Testis (tissue), 2 donors: ENCODE data around the gene GABRB3.

ENCODE experiments used
- POLR2A ChIP-seq: fragments of 450-650 bp; IDR thresholded peaks from one replicate; pipeline ENCODE4 v1.6.1; 2017; ENCODE audit warnings: antibody characterized with exemption, mild to moderate bottlenecking, moderate library complexity
- TF ChIP-seq, protein P1 (sequence below), 3 experiments: fragments of 450-650 bp in 2 of 3; fragments of 200-600 bp in 1 of 3; sonication (generic) in 1 of 3; IDR thresholded peaks; one replicate each; pipeline ENCODE4 v1.5.1; 2016 to 2019; ENCODE audit warnings: antibody characterized with exemption in 3 of 3, mild to moderate bottlenecking in 2 of 3, moderate library complexity in 1 of 3

DNA sequence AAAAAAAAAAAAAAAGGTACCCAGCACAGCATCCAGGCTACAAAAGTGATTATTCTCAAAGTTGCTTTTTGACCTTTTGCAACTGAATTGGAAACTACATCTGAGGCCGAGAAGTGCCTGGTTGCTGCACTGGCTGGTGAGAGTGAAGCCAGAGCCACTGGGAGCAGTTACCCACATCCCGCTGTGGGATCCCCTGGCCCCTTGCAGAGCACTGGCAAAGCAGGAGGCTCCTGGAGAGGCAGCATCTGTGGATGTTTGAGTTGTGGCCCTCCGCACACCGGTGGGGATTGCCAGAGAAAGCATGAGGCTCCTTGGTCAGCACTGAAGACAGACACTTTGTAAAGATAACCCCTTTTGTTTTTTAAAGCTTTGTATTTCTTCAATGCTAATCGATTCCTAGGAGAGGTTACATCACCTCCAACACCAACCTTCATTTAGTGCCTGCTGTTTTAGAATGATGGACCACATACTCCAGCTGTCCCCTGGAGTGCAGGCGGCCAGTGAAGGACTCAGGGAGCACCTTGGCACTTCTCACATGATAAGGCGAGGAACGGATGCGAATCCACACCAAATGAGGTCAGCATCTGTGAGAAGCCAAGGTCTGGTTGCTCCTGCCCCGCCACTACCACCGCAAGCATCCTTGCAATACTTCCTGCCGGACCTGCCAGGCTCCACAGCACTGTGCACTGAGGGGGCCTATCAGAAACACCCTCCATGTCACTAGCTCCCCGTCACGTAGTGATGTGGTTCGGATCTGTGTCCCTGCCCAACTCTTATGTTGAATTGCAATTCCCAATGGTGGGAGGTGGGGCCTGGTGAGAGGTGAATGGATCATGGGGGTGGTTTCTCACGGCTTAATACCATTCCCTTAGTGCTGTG, 256.5 kb downstream of the GABRB3 start:
- TF ChIP-seq, protein P1, sequence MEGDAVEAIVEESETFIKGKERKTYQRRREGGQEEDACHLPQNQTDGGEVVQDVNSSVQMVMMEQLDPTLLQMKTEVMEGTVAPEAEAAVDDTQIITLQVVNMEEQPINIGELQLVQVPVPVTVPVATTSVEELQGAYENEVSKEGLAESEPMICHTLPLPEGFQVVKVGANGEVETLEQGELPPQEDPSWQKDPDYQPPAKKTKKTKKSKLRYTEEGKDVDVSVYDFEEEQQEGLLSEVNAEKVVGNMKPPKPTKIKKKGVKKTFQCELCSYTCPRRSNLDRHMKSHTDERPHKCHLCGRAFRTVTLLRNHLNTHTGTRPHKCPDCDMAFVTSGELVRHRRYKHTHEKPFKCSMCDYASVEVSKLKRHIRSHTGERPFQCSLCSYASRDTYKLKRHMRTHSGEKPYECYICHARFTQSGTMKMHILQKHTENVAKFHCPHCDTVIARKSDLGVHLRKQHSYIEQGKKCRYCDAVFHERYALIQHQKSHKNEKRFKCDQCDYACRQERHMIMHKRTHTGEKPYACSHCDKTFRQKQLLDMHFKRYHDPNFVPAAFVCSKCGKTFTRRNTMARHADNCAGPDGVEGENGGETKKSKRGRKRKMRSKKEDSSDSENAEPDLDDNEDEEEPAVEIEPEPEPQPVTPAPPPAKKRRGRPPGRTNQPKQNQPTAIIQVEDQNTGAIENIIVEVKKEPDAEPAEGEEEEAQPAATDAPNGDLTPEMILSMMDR (IDR thresholded peaks at IDR 0.05): no peak
- TF ChIP-seq POLR2A: no peak
